ENCODE data around the gene MAML3.

MAML3 gene

GRCh38 chr4:139892973-139893736, 260.8 kb downstream of the MAML3 start:
- no peak for DNase-seq

- peak; percentile 45 to 87 (median 66) for DNase-seq
Observed at GRCh38 chr4:139890816-139891215, 263.2 kb downstream of the MAML3 start.

- DNase-seq = no peak
Observed at GRCh38 chr4:139889901-139890300, 264.1 kb downstream of the MAML3 start.

GRCh38 chr4:139889264-139889663, 264.7 kb downstream of the MAML3 start:
- peak in 1 of 4 experiments; percentile 24 for DNase-seq

DNA sequence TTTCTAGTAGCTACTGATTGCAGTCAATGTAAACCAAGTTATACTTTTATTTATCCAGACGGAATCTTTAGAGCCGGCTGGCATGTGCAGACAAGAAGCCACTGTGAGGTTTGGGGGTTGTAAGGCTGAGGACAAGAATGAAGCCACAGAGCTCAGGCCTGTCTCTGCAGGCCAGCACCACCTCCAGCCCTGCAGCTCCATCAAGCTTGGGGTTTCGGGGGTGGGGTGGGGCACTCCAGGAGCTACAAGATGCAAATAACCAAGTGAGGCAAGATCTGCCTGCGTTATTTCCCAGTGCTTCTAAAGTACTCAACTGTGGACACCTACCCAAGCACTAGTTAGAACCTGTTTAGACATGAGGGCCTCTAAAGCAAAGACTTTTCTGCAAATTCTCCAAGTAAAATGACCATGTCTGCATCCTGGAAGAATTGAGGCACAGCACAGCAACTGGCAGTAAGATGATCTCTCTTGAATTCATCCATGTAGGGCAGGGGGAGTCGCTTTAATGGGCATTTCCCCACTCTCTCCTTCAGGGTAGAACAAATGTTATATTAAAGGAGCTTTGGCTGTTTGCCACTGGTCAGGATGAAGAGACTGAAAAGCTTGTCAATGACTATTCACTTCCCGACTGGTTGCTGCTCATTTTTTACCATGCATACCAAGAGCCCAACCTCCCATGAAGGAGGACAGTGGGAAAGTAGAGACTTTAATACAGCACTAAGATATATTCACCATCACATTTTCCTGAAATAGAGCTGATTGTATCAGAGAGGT, 265.8 kb downstream of the MAML3 start:
- DNase-seq = no peak

GRCh38 chr4:139887376-139887802, 266.6 kb downstream of the MAML3 start:
- peak; percentile 40 to 82 (median 55) for DNase-seq

DNA sequence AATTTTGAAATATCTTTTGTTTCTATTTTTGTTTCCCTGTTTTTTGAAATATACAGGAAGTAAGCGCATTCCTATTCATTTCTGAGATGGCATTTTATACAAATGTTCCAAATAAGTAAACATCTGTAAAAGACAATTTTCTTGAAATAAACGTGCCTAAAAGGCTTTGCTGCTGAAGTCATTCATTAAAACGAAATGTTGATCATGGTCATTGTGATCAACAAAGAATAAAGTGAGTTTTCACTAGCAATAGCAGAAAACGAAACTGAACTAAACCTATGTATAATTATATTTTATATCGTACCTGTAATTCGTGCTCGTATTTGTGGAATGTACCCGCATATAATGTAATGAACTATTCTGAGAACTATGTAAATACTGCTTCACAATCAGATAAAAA, 267.2 kb downstream of the MAML3 start:
- DNase-seq = no peak

GRCh38 chr4:139884438-139884837, 269.5 kb downstream of the MAML3 start:
- DNase-seq = no peak

- no peak for DNase-seq
Observed at GRCh38 chr4:139880841-139881240, 273.1 kb downstream of the MAML3 start.

DNA sequence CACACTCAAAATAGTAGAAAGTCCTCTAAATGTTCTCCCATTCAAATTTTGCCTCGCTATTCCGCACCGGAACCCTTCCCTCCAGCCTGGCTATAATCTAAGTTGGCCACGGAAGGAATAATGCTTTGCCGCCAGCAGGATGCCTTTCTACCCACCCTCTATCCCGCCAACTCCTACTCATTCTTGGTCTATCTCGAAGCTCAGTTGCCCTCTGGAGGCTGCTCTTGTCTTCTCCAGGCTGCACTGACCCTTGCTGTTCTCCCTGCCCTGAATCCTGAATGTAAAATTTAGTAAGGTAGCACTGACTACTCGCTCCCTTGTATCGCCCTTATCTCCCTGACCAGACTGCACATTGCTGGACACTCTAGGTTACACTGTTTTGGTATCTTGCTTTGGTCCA, 275.9 kb downstream of the MAML3 start:
- no peak for DNase-seq

DNA sequence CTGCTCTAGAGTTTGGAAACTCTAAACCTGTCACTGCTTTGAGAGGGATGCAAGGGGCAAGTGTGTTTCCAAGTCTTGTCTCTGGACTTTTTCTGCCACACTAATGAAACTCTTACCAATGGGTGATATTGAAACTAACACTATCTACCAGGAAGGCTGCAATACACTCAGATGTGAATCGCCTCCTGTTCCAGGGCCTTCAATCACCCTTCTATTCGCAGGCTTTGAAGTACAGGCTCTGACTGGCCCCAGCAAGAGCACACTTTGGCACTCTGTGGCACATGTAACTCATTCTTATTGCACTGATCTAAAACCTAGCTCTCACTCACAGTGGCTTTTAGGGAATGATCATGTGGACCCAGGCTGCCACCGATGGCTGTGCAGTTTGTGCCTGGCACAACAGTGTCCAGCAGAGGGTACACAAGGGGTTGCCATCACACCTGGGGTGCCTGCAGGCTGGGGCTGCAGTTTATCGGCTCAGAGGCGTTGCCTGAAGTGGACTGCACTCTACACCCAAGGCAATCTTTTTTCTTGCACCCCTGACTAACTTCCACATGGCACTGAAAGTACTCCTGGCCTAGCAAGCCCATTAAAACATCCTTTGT, 277.5 kb downstream of the MAML3 start:
- no peak for DNase-seq

DNA sequence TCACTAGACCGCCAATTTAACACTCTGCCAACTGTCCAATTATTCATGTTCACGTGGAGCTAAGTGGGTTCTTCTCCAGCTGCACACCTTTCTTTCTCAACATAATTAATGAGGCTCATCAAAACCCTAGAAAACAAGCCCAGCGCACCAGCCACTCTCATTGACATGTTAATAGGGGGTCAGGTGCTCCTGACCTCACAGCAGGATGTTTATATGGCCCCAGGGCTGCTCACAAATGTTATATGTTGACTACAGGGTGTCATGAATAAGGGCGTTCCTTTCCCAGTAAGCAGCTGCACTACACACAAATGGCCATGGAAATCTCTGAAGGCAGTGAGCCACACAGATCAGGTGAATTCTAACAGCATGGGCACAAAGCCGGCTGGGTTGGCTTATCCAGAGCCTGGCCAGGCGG, 278.6 kb downstream of the MAML3 start:
- DNase-seq = no peak

GRCh38 chr4:139873111-139873860, 280.7 kb downstream of the MAML3 start:
- DNase-seq = peak; percentile 57 to 75 (median 72)

DNA sequence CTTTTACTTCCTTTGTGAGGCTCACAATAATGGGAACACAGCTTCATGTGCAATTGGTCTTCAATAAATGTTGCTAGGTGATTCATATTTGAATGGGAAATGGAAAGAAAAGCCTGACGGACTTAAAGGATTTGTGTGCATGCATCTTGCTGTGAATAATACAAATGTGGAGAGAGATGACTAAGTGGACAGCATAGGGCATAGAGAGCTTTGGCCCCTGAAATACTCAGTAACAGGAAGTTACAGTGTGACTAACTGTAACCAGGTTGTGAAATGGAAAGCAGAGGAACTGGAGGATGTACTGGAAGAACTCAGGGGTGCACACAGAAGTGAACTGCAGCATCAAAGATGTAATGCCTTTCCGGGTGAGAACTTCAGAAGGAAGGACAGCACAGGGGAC, 281.7 kb downstream of the MAML3 start:
- DNase-seq = peak; percentile 69 to 96 (median 84)

DNA sequence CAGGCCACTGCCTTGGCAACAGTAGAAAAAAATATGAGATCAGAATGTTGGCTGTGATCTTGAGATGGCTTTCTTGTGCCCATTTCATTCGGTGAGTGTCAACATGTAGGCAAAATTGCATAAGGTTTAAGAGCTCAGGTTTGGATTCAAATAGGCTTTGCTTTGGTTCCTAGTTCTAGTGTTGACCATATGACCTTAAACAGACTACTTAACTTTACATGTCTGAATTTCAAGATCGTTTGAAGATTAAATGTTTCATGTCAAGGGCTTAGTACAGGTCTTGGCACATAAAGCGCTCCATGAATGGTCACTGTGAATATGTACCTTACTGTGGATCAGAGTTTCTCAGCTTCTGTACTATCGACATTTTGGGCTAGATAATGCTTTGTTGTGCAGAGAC, 284.2 kb downstream of the MAML3 start:
- DNase-seq = no peak

GRCh38 chr4:139866276-139866962, 287.6 kb downstream of the MAML3 start:
- no peak for DNase-seq

DNA sequence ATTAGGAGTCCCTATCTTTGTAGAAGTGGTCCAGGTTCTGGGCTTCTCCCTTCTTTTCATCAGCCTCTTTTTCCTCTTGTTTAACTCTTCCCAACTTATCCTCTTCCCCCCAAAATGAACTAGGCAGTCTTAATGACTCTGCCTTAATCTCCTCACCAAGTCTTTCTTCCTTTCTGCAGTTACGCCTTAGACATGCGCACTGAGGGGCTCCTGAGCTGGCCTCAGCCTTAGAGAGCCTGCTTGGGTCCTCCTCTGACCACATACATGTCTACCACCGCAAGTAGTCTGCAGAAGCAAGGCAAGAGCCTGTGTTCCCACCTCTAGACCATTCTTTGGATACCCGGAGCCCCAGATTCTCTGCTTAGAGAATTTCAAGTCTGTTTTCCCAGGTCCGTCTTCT, 288.4 kb downstream of the MAML3 start:
- no peak for DNase-seq

DNA sequence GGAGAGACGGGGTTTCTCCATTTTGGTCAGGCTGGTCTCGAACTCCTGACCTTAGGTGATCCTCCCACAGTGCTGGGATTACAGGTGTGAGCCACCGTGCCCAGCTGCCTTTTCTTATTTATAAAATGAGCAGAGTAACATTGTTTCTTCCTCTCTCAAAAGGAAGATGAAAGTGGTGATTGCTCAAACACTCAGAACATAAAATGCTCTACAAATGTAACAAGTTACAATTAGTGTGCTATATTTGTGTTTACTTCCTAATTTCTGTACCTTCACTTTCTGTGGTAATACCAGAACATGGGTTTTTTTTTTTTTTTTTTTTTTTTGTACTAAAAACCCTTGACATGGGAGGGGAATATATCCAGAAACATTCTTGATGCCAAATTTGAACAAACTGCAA, 290.5 kb downstream of the MAML3 start:
- DNase-seq = peak in 2 of 4 experiments; percentile 44 to 45

DNA sequence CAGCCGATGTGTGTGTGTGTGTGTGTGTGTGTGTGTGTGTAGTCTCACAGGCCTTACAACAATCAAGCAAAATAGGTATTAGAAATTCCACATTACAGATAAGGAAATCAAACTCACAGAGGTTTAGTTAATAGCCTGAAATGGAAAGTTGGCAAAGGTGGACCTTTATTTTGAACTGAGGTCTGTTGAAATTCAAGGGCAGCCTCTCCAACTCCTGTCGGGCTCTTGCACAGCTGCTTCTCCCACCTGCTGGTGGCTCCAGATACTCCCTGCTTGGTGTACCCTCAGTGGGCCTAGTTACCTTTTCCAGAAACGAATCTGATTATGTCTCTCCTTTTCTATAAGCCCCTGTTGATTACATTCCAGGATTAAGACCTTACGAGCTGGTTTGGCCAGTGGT, 292.5 kb downstream of the MAML3 start:
- no peak for DNase-seq

DNA sequence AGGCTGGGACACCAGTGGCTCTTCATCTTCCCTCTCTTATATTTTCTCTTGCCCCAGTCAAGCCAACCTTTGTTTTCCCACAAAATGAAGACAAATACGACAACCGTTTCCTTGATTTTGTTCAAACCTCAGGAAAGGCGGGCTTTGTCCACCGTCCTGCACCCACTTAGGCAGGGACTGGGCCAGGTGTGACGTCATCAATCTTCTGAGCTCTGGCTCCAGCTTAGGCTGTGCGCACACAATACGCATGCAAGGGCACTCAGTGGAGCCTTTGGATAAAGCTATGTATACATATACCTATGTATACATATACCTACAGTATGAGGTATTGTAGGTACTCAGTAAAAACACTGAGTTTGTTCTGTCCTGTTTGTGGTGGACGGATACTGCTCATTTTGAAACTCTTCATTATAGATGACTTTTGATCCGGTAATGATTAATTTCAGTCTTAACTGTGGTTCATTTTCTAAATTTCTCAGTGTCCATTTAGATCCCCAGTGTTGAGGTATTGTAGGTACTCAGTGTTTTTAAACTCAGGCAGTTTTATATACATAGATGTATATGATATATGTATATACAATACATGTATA, 293.5 kb downstream of the MAML3 start:
- no peak for DNase-seq

DNA sequence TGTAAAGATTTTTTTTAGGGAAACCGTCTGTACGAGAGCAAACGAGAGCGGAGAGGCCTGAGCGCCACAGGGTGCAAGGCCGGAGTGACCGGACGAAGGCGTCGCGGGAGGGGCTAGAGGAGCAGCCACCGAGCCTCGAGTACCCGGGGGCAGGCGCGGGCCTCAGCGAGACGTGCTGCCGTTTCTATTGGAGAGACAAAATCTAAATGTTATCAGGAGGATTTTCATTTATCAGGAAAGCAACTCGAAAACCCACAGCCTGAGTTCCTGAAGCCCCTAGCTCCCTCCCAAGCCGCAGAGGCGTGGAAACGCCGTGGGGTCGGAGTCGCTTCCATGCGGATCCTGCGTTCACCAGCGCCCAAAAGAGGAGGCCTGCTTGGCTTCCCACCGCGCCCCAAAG, 294.1 kb downstream of the MAML3 start:
- DNase-seq = no peak
